NCI-H1048 (cell line): Measurements from ENCODE around the gene PACSIN3.

Experiments used
- DNase-seq: peaks from one replicate; lab custom pipeline; 2025; lab: John Stamatoyannopoulos, UW

The PACSIN3 gene

GRCh38 chr11:47152953-47153950 lies 33.0 kb downstream of the PACSIN3 start:
- peak; percentile 16 for DNase-seq

- DNase-seq, result no peak
Measured at GRCh38 chr11:47152126-47152952, 33.9 kb downstream of the PACSIN3 start.

- DNase-seq, result no peak
Measured at GRCh38 chr11:47149782-47150181, 36.5 kb downstream of the PACSIN3 start.

GRCh38 chr11:47148903-47149531 lies 37.2 kb downstream of the PACSIN3 start:
- no peak for DNase-seq

DNA sequence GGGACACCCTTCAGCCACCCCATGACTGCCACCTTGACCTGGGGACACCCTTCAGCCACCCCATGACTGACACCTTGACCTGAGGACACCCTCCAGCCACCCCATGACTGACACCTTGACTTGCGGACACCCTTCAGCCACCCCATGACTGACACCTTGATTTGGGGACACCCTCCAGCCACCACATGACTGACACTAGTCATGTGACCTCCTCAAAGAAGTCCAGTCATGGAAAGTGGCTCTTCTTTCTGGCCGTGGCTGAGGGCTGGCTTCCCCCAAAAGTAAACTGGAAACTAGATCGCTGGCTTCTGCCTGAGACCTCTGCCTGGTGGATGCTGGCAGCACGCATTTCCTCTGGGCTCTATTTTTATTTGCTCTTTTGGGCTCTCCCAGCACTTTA lies 38.0 kb downstream of the PACSIN3 start:
- no peak for DNase-seq

DNA sequence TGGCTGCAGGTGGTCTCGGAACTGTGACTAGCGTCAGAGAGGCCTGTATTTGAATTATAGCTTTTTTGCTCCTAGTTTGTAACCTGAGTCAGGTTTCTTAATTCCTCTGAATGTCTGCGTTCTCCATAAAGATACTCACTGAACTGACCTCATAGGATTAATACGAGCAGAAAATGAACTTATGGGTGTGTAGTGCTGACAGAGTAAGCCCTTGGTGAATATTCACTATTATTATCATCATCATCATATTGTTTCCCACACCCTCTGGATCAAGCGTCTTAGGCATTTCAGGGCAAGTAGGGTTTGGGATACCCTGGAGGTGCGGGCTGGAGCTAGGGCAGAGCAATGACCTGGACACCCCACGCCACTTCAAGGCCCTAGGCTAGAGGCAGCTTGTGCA lies 38.6 kb downstream of the PACSIN3 start:
- DNase-seq, result no peak

GRCh38 chr11:47147250-47147649 lies 39.0 kb downstream of the PACSIN3 start:
- no peak for DNase-seq

DNA sequence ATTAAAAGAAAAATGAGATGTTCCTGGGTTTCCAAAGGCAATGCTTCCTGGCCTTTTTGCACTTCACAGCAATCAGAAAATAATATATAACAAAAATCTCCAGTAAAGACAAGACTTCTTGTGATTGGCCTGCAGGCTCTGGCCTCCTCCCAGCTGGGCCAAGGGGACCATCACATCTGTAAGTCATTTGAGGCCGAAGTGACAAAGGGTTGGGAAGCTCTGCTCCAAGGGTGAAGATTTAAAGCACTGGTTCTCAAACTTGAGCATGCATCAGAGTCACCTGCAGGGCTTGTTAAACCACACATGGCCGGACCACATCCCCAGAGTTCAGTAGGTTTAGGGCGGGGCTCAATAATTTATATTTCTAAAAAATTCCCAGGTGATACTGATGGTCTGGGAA lies 41.7 kb downstream of the PACSIN3 start:
- DNase-seq, result no peak

DNA sequence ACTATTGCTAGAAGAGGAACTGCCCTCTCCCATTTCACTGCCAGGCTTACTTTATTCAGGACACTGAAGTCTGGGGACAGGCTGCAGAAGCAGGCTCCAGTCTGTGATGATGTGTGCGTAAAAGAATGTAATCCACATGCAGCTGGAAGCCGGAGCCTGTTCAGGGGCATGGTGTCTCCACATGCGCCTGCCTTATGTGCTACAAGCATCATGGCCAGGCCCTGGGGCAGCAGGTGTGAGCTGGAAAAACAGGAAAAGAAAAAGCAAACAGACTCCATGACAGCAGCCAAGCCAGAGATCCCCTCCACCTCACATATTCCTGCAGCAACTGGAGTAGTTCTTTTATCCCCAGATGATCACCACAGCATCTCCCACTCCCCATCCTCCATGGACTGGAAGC lies 42.9 kb downstream of the PACSIN3 start:
- no peak for DNase-seq

DNA sequence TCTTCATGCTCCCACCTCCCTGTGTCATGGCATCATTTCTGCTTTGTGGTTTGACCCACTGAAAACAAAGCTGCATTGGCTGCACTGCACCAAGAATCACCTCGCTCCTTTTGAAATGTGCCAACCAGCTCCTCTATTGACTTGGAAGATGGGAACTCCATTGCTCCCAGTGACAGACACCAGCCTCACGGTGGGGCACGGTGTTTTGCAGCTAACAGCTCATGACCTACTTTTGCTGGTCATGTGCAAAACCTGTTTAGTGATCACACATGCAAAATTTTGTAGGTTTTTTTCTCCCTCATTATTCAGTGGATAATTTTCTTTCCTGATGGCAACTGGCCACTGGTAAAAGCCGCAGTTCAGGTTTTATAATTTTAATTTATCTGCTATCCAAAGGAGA lies 46.4 kb downstream of the PACSIN3 start:
- DNase-seq, result no peak

GRCh38 chr11:47137476-47137875 lies 48.8 kb downstream of the PACSIN3 start:
- no peak for DNase-seq

- no peak for DNase-seq
Measured at GRCh38 chr11:47136921-47137320, 49.3 kb downstream of the PACSIN3 start.

DNA sequence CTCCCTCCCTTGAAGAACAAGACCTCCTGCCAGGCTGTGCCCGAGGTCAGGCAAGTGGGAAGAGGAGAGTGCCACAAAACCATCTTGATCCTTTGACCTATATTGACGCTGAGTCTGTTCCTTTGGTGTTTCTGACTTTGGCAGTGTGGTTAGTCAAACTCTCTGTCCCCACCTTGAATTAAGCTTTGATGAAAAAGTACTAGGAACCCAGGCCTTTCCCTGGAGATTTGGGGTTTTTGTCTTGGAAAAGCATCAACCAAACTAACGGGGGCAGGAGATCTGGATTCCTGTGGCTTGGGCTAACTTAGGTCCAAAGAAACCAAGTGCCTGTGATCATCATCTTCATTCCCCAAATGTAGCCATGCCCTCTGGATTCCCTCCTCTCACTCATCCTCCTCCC lies 49.9 kb downstream of the PACSIN3 start:
- no peak for DNase-seq

- no peak for DNase-seq
Measured at GRCh38 chr11:47132981-47133380, 53.3 kb downstream of the PACSIN3 start.

- DNase-seq, result no peak
Measured at GRCh38 chr11:47132490-47132889, 53.7 kb downstream of the PACSIN3 start.

DNA sequence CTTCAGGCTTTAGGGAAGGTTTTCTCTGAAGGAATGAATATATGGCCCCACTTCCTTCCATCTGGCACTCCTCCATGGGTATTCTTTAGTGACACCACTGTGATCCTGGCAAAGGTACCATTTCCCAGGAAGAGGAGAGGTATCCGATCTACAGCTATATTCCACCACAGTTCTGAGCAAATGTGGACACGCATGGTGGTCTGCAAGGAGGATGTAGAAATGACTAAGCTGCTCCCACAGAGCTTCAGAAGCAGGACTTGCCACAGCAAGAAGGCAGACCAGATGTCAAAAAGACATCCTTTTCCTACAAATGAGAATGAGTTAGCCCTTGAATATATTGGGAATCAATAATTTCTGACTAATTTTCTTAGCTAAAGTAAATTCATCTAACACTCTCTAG lies 55.1 kb downstream of the PACSIN3 start:
- no peak for DNase-seq

DNA sequence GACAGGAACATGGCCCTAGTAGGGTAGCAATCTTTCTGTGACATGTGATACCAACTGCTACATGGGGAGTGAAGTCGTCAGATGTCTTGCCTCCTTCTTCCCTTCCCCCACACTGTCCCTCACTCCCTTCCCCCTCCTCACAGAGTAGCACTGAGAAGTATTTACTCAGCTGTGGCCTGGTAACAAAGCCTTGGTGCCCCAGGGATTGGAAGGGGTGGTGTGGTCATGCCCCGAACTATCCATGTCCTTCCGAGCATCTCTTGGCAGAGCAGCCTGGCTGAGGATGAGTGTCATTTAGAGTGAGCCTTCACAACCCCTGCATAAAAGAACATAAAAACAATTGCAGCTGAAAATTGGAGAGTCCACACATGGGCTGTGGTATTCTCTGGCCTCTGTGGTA lies 55.7 kb downstream of the PACSIN3 start:
- no peak for DNase-seq
